Right ventricle myocardium inferior (tissue), 1 donor: ENCODE measurements around the gene RTL5. TPM values are rescaled to one million over a fixed set of nuclear protein-coding genes. Genes with fewer than 3 reads are reported as not detected.

Experiments
- ATAC-seq: fragments of 200-7000 bp; cut with Tn5 transposase; one replicate; pipeline ENCODE4 v1.9.1; 2020; ENCODE audit warnings: mild to moderate bottlenecking, moderate library complexity
- DNase-seq: peaks from one replicate; pipeline ENCODE4 v3.0.0; 2021; ENCODE audit errors: missing footprints
- intact Hi-C: fragments of 100-400 bp; cut with DNase I; formaldehyde crosslinking; loops from one replicate; pipeline ENCODE4 v1.11.0; 2022
- total RNA-seq: library from RNA; stranded (reverse); fragmentation: NEBNext Ultra II Directional; extraction: Animal tissue kit (Norgen Biotek cat#: 25700); gene quantifications from one replicate; pipeline ENCODE4 v1.2.1, GENCODE V29; 2021
- donor health status: DM: no; HTN: yes; CAD: no; lungs with severe emphysema.

The RTL5 gene
- total RNA-seq, 1 donor from 2014 or later, result 2.4 TPM

DNA sequence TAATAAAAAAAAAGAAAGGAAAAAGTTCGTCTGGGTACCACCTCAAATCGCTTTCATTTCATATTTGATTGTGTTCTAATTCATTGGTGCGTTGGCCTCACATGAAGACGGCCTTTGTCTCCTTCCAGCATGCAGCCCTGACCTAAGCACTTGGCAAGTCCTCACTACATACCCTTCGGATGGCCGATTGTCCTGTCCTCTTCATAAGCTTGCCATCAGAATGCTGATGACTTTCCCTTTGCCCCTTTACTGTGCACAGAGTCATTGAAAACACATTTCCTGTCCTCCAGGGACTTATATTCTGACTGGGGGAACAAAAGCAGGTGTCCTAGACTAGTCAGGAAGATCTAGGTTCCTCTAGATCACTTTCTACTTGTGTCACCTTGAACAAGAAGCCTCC is 43.0 kb downstream of the RTL5 start:
- intact Hi-C loops, result no loop called here
- DNase-seq, result no peak
- ATAC-seq, result no peak

DNA sequence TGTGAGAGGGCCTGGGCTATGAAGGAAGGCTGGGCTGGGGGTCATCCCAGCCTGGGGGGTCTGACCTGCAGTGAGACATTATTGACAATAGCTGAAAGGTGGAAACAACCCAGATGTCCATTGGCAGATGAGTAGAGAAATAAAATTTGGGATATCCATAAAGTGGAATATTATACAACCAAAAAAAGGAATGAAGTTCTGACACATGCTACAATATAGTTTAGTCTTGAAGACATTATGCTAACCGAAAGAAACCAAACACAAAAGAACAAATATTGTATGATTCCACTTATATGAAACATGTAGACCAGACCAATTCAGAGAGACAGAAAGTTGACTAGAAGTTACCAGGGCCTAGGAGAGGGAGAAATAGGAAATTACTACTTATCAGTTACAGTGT is 44.7 kb downstream of the RTL5 start:
- ATAC-seq, result no peak
- intact Hi-C loops, result no loop called here
- DNase-seq, result no peak

DNA sequence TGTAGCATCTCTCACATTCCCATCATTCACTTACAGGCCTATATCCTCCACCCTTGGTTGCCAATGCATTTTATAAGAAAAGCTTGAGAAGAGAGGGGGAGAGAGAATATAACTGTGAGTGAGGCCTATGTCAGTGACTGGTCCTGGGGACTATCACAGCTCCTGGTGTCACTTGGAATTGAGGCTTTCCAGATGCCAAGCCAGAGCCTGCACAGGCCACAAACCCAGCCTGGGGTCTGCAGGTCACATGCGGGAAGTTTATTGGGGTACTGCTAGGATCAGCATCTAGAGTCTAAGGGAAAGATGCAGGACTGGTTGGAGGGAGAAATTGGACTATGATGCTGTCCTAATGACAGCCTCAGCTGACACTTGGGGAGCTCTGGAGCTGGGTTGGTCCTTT is 47.6 kb downstream of the RTL5 start:
- no peak for ATAC-seq
- no peak for DNase-seq
- intact Hi-C loops, result no loop called here

- ATAC-seq (no peak), DNase-seq (no peak)
- intact Hi-C loops, result no loop called here
Observed at GRCh38 chrX:72083291-72083690, 48.4 kb downstream of the RTL5 start.

- ATAC-seq, result no peak
- no peak for DNase-seq
- intact Hi-C loops, result no loop called here
Observed at GRCh38 chrX:72081605-72082320, 50.0 kb downstream of the RTL5 start.

DNA sequence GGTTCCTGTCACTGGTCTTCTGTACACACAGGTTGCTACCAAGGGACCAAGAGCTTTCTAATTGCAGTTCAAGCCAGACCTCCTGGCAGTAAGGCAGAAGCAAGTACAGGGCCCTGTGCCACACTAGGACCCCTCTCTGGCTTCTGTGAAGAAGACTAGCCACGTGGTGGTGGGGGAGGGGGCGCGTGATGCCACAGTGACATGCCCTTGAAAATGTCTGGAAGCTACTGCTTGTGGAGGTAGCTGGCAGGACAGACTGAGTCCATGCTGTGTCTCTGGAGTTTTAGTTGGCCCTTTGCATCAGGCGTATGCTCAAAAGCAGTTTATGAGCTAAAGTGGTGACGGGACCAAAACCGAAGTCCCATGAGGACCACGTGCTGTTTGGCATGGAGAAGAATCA is 50.9 kb downstream of the RTL5 start:
- intact Hi-C loops, result no loop called here
- DNase-seq (no peak), ATAC-seq (no peak)

DNA sequence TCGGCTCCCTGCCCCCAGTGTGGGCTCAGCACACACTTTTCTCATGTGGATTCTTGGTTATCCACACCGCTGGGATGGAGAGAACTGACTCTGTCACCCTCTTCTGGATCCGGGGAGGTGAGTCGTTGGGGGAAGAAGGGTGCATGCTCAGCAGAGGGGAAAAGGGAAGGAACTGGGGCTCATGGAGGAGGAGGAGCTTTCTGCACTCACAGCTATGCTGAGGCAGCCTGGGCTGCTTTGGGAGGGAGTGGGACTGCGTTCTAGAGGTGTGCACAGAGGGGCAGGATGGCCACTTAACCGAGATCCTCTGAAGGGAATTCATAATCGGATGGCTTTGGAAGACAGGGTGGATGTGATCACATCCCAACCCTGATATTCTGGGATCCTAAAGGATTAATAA is 51.6 kb downstream of the RTL5 start:
- ATAC-seq (no peak), DNase-seq (no peak)
- intact Hi-C loops, result no loop called here

DNA sequence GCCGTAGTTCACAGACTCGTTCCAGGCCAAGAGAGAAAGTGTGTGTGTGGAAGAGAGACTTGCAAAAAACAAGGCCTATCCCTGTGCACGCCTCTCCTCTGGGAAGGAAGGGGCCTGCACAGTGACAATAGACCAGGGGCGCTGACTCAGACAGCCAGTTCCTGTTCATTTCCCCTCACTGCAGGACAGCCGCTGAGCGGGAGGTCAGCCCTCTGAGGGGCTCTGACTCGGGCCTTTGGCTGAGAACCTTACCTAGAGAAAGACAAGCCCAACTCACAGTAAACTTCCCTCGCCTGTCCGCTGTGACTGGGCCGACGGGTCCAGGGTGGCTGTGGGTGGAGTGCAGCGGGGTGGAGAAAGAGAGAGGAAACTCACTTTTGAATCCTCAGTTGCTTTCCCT is 52.1 kb downstream of the RTL5 start:
- intact Hi-C loops, result loop anchor here (2.0 kb wide), 1 partner anchor 41 kb away; no protein-coding TSS in a partner anchor
- DNase-seq (no peak), ATAC-seq (peak; percentile 74)

GRCh38 chrX:72078411-72078810 is 53.3 kb downstream of the RTL5 start:
- ATAC-seq, result no peak
- intact Hi-C loops, result loop anchor here (2.0 kb wide), 1 partner anchor 42 kb away; no protein-coding TSS in a partner anchor

More at GRCh38 chrX:72078411-72078810, 53.3 kb downstream of the RTL5 start:
- DNase-seq, result no peak

Other genes starting within 250 kb of the RTL5 start
- gene NHSL2, start 221.1 kb downstream of the RTL5 start, total RNA-seq, result 5.7 TPM
- 12.0 TPM for gene PIN4, start 49.8 kb upstream of the RTL5 start, total RNA-seq
- 0.14 TPM for gene ERCC6L, start 107.1 kb upstream of the RTL5 start, total RNA-seq
- gene RPS4X, start 145.3 kb upstream of the RTL5 start, total RNA-seq, result 417 TPM
- gene CITED1, start 174.0 kb upstream of the RTL5 start, total RNA-seq, result not detected